ENCODE data around the gene KRT28.
A peak's percentile ranks its signal among the peaks of the same experiment; 100 is the strongest.

DNA sequence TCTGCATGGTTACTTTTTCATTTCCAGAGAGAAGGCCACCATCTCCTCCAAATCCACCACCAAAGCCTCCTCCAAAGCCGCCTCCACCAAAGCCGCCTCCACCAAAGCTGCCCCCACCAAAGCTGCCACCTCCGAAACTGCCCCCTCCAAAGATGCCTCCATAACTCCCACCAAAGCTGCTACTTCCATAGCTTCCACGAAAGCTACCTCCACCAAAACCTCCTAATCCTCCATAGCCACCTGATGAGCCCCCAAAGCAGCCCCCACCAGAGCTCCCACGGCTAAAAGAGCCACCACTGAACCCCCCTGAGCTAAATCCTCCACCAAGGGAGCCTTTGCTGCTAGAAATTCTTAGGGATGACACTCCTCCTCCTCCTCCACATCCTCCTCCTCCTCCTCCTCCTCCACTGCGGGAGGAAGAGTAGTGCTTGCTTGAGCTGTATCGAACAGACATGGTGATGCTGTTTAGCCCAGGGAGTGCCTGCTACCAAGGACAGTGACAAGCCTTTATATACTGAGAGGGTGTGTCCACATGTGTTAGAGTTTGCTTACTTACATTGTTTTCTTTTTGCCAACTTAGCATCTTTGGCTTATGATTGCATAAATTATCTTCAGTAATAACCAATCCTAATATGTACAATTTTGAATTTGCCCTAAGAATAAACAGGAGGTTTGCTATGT is 22.5 kb upstream of the KRT28 start, which contains the start of gene KRT10:
- TF ChIP-seq POLR2AphosphoS5 (IDR thresholded peaks at IDR 0.05; ENCODE audit: low read depth, low read length) (no peak), TAF1 (IDR thresholded peaks at IDR 0.05; ENCODE audit: borderline replicate concordance, insufficient read depth, low read length) (no peak), REST (IDR thresholded peaks at IDR 0.05; ENCODE audit: insufficient read depth in 1 of 2, low read depth in 2 of 2, low read length in 2 of 2) (peak; percentile 70 to 91), SIN3A (IDR thresholded peaks at IDR 0.05; ENCODE audit: borderline replicate concordance, insufficient read depth, low read length) (no peak), FOXP2 (optimal IDR thresholded peaks at IDR 0.05; ENCODE audit: borderline replicate concordance, extremely low read depth, extremely low read length, insufficient read depth) (no peak)

Measured in PFSK-1 (cell line).